Osteocyte (in vitro differentiated cells): ENCODE measurements around the gene TFAP2E. TPM values are rescaled to one million over a fixed set of nuclear protein-coding genes. Genes with fewer than 3 reads are reported as not detected.

ENCODE experiments used
- DNase-seq: peaks from one replicate; pipeline ENCODE4 v3.0.0; 2021; ENCODE audit warnings: mixed read lengths; ENCODE audit not compliant: unreplicated experiment; ENCODE audit errors: extremely low spot score
- H3K27ac Mint-ChIP-seq: one replicate; pipeline ENCODE4 v1.8.0; 2021; ENCODE audit warnings: mild to moderate bottlenecking, mixed read lengths; ENCODE audit not compliant: unreplicated experiment
- H3K27me3 Mint-ChIP-seq: one replicate; pipeline ENCODE4 v1.8.0; 2021; ENCODE audit warnings: mixed read lengths; ENCODE audit not compliant: unreplicated experiment
- H3K36me3 Mint-ChIP-seq: one replicate; pipeline ENCODE4 v1.8.0; 2021; ENCODE audit warnings: mixed read lengths; ENCODE audit not compliant: unreplicated experiment
- H3K4me1 Mint-ChIP-seq: one replicate; pipeline ENCODE4 v1.8.0; 2021; ENCODE audit warnings: mixed read lengths; ENCODE audit not compliant: unreplicated experiment
- H3K4me3 Mint-ChIP-seq: one replicate; pipeline ENCODE4 v1.8.0; 2021; ENCODE audit warnings: mild to moderate bottlenecking, moderate library complexity, mixed read lengths; ENCODE audit not compliant: unreplicated experiment
- H3K9me3 Mint-ChIP-seq: one replicate; pipeline ENCODE4 v1.8.0; 2021; ENCODE audit warnings: mixed read lengths; ENCODE audit not compliant: unreplicated experiment
- total RNA-seq: library from RNA; stranded (reverse); gene quantifications from 2 replicates; pipeline ENCODE4 v1.2.1, GENCODE V29; 2021
- TF ChIP-seq, protein P1 (sequence below): fragments of 200-600 bp; sonication (generic); IDR thresholded peaks from 2 replicates; pipeline ENCODE4 v1.5.0; 2021; ENCODE audit warnings: antibody characterized with exemption, mild to moderate bottlenecking, moderate library complexity

The TFAP2E gene
- total RNA-seq, 1 donor from 2014 or later = 0.35 TPM

- no peak overlapping the region for H3K4me3 Mint-ChIP-seq
- H3K27ac Mint-ChIP-seq = no peak overlapping the region
- no peaks in the 10 kb centered on the region for H3K27me3 Mint-ChIP-seq
- TF ChIP-seq, protein P1, sequence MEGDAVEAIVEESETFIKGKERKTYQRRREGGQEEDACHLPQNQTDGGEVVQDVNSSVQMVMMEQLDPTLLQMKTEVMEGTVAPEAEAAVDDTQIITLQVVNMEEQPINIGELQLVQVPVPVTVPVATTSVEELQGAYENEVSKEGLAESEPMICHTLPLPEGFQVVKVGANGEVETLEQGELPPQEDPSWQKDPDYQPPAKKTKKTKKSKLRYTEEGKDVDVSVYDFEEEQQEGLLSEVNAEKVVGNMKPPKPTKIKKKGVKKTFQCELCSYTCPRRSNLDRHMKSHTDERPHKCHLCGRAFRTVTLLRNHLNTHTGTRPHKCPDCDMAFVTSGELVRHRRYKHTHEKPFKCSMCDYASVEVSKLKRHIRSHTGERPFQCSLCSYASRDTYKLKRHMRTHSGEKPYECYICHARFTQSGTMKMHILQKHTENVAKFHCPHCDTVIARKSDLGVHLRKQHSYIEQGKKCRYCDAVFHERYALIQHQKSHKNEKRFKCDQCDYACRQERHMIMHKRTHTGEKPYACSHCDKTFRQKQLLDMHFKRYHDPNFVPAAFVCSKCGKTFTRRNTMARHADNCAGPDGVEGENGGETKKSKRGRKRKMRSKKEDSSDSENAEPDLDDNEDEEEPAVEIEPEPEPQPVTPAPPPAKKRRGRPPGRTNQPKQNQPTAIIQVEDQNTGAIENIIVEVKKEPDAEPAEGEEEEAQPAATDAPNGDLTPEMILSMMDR = no peak
- H3K4me1 Mint-ChIP-seq = no peaks in the 10 kb centered on the region
- peaks cover 5% of the 10 kb centered on the region for H3K36me3 Mint-ChIP-seq
- DNase-seq = peak; percentile 54
- H3K9me3 Mint-ChIP-seq = no peaks in the 10 kb centered on the region
Observed at GRCh38 chr1:35592991-35593769, 20.1 kb downstream of the TFAP2E start.

DNA sequence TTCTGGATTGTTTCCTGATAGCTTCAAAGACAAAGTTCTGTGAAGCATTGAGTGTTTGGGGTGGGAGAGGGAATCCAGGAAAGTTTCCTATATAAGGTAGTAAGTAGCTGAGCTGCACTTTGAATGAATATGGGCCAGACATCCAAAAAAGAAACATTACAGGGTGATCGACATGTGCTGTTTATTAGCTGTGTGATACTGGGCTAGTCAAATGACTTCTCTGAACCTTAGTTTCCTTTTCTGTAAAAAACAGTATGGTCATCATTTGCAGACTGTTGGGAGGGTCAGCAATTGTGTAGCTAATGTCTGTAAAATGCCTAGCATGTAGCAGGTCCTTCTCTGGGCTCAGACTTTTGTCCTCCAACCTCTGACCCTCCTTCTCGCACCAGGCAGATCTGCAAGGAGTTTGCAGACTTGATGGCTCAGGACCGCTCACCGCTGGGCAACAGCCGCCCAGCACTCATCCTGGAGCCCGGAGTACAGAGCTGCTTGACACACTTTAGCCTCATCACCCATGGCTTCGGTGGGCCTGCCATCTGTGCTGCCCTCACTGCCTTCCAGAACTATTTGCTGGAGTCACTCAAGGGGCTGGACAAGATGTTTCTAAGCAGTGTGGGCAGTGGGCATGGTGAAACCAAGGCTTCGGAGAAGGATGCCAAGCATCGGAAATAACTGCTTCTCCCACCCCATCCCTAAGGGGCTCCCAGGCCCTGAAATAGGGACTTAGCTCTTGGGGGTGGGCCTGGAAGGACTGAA, 21.1 kb downstream of the TFAP2E start:
- H3K9me3 Mint-ChIP-seq = no peaks in the 10 kb centered on the region
- TF ChIP-seq, protein P1 = no peak
- no peak overlapping the region for H3K4me3 Mint-ChIP-seq
- peaks cover 6% of the 10 kb centered on the region for H3K4me1 Mint-ChIP-seq
- H3K36me3 Mint-ChIP-seq = peaks cover 11% of the 10 kb centered on the region
- DNase-seq = peak; percentile 75
- H3K27me3 Mint-ChIP-seq = no peaks in the 10 kb centered on the region
- no peak overlapping the region for H3K27ac Mint-ChIP-seq

DNA sequence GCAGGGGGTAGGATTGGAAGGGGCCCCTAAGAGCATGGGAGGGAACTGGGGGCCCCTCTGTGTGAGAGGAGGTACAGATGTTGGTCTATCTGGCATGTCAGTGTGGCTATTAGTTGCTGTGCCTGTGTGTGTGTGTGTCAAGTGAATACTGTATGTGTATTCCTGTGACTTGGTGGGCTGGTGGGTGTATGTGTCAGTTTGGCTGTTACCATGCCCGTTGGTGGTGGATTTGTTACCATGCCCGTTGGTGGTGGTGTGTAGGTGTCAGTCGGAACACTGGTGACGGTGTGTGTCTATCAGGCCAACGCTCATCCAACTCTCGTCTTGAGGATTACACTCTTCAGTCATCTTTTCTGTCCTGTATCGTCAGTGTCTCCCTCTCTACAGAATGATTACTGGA, 22.6 kb downstream of the TFAP2E start:
- H3K27me3 Mint-ChIP-seq = no peaks in the 10 kb centered on the region
- no peak overlapping the region for H3K27ac Mint-ChIP-seq
- H3K36me3 Mint-ChIP-seq = peaks cover 18% of the 10 kb centered on the region
- DNase-seq = peak; percentile 57
- no peaks in the 10 kb centered on the region for H3K9me3 Mint-ChIP-seq
- no peak overlapping the region for H3K4me3 Mint-ChIP-seq
- TF ChIP-seq, protein P1 = no peak
- peaks cover 11% of the 10 kb centered on the region for H3K4me1 Mint-ChIP-seq

GRCh38 chr1:35597870-35598269, 24.8 kb downstream of the TFAP2E start:
- Mint-ChIP-seq H3K9me3 (no peaks in the 10 kb centered on the region), H3K36me3 (peaks cover 21% of the 10 kb centered on the region), H3K4me3 (no peak overlapping the region), H3K27ac (no peak overlapping the region), H3K4me1 (peaks cover 11% of the 10 kb centered on the region), H3K27me3 (no peaks in the 10 kb centered on the region)
- TF ChIP-seq, protein P1 = no peak
- DNase-seq = no peak

- Mint-ChIP-seq H3K9me3 (no peaks in the 10 kb centered on the region), H3K27me3 (no peaks in the 10 kb centered on the region), H3K4me1 (peaks cover 11% of the 10 kb centered on the region), H3K4me3 (no peak overlapping the region), H3K36me3 (peaks cover 28% of the 10 kb centered on the region), H3K27ac (peak overlapping the region; percentile 31)
- DNase-seq = no peak
- TF ChIP-seq, protein P1 = no peak
Observed at GRCh38 chr1:35598895-35599294, 25.8 kb downstream of the TFAP2E start.
